Stomach (tissue), 4 donors: ENCODE results near the gene ERCC4.

Experiments used
- POLR2A ChIP-seq, 4 donors: fragments of 450-650 bp; IDR thresholded peaks; one replicate each; pipeline ENCODE4 v1.6.1; 2016; ENCODE audit warnings: antibody characterized with exemption in 4 of 4, control low read depth in 2 of 4, mild to moderate bottlenecking in 1 of 4, moderate library complexity in 1 of 4
- POLR2AphosphoS5 ChIP-seq, 3 donors: sonication (generic); formaldehyde crosslinking; IDR thresholded peaks; one replicate each; pipeline ENCODE4 v1.6.1; 2016; ENCODE audit warnings: antibody characterized with exemption in 3 of 3

GRCh38 chr16:13926891-13927290 lies 6.9 kb downstream of the ERCC4 start:
- no peak for TF ChIP-seq POLR2AphosphoS5 (IDR thresholded peaks at IDR 0.05)
- no peak for TF ChIP-seq POLR2A (IDR thresholded peaks at IDR 0.05)
